Measurements from ENCODE around the gene CECR2.
A peak's percentile ranks its signal among the peaks of the same experiment; 100 is the strongest.

CECR2 gene

DNA sequence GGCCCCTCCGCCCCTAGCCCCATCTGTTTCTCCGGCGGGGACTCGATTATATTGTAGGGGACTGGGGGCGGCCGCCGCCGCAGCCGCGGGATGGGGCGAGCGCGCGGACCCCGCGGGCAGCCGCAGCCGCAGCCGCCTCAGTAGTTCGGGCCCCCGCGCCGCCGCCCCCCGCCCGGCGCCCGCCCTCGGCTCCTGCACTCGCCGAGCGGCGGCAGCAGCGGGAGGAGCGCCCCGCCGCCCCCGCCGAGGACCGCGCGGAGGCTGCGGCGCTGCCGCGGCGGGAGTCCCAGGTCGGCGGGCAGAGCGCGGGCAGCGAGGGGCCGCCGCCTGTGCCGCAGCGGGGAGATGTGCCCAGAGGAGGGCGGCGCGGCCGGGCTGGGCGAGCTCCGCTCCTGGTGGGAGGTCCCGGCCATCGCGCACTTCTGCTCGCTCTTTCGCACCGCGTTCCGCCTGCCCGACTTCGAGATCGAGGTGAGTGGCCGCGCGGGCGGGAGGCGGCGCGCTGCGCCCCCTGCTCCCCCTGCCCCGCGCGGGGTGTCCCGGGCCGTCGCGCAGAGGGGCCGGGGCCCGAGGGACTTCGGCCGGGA is at the start of gene CECR2:
CECR2 (plus strand) TSS at position 22 of the 587 bp plus-strand sequence; CDS start at position 346, 324 bp downstream.
- H3K9me3 ChIP-seq (ENCODE audit: control insufficient read depth in 2 of 2, low read length in 2 of 2) = no peaks in the 10 kb centered on the region
- H3K4me1 ChIP-seq (ENCODE audit: control insufficient read depth in 2 of 2, insufficient read depth in 2 of 2, low read length in 2 of 2) = peaks cover 0 to 4% of the 10 kb centered on the region in 2 donors
- peak within 1 kb of the TSS in 1 of 2 donors; percentile 26 for H3K9ac ChIP-seq (ENCODE audit: low read depth in 1 of 2, low read length in 2 of 2)
- no peaks in the 10 kb centered on the region for H3K36me3 ChIP-seq (ENCODE audit: control insufficient read depth in 2 of 2, insufficient read depth in 2 of 2, low read length in 2 of 2)
- H3K27me3 ChIP-seq (ENCODE audit: control insufficient read depth in 2 of 2, insufficient read depth in 2 of 2, low read length in 2 of 2) = peaks cover 32 to 50% of the 10 kb centered on the region in 2 donors
- peak within 1 kb of the TSS; percentile 39 to 57 for H3K4me3 ChIP-seq (ENCODE audit: low read length in 2 of 2)
- H3K27ac ChIP-seq (ENCODE audit: low read depth in 2 of 2, low read length in 2 of 2) = no peak within 1 kb of the TSS

DNA sequence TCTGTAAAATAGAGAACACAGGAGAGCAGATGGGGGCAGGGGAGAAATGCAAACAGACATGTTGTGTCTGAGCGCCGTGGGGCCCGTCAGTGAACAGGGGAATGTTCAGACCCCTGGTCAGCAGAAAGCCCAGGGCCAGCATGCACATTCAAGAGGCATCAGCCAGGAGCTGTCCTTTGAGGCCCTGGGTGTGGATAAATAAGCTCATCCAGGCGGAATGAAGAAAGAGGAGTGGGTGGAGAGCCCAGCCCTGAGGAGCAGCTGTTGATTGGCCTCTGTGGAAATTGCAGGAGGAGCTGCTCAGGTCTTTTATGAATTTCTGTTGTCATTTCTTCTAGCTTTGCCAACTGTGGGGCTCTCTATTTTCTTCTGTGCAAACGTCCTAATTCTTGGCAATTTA is 49.7 kb upstream of the CECR2 start:
- H3K36me3 ChIP-seq (ENCODE audit: control insufficient read depth in 2 of 2, insufficient read depth in 2 of 2, low read length in 2 of 2) = no peaks in the 10 kb centered on the region

DNA sequence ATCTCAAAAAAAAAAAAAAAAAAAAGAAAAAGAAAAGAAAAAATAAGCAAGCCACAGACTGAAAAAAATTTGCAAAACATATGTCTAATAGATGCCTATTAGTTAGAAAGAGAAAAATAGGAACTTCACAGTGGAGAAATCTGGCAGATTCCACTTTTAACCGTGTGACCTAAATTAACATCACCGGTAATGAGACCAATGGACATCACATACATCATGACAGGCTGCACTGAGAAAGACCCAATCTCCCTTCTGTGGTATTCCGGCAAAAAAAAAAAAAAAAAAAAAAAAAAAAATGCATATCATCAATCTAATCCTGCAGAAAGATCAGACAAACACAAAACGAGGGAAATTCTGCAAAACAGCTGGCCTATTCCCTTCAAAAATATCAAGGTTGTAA is 46.7 kb upstream of the CECR2 start:
- Histone ChIP-seq H3K4me3 (ENCODE audit: low read length in 2 of 2) (no peak overlapping the region), H3K27me3 (ENCODE audit: control insufficient read depth in 2 of 2, insufficient read depth in 2 of 2, low read length in 2 of 2) (no peaks in the 10 kb centered on the region), H3K4me1 (ENCODE audit: control insufficient read depth in 2 of 2, insufficient read depth in 2 of 2, low read length in 2 of 2) (no peaks in the 10 kb centered on the region), H3K36me3 (ENCODE audit: control insufficient read depth in 2 of 2, insufficient read depth in 2 of 2, low read length in 2 of 2) (no peaks in the 10 kb centered on the region), H3K27ac (ENCODE audit: low read depth in 2 of 2, low read length in 2 of 2) (no peak overlapping the region), H3K9ac (ENCODE audit: low read depth in 1 of 2, low read length in 2 of 2) (no peak overlapping the region), H3K9me3 (ENCODE audit: control insufficient read depth in 2 of 2, low read length in 2 of 2) (no peaks in the 10 kb centered on the region)

More for the DNA sequence above, 49.7 kb upstream of the CECR2 start:
- H3K9ac ChIP-seq (ENCODE audit: low read depth in 1 of 2, low read length in 2 of 2) = no peak overlapping the region
- H3K4me3 ChIP-seq (ENCODE audit: low read length in 2 of 2) = no peak overlapping the region
- H3K4me1 ChIP-seq (ENCODE audit: control insufficient read depth in 2 of 2, insufficient read depth in 2 of 2, low read length in 2 of 2) = no peaks in the 10 kb centered on the region
- H3K9me3 ChIP-seq (ENCODE audit: control insufficient read depth in 2 of 2, low read length in 2 of 2) = no peaks in the 10 kb centered on the region
- H3K27me3 ChIP-seq (ENCODE audit: control insufficient read depth in 2 of 2, insufficient read depth in 2 of 2, low read length in 2 of 2) = no peaks in the 10 kb centered on the region
- no peak overlapping the region for H3K27ac ChIP-seq (ENCODE audit: low read depth in 2 of 2, low read length in 2 of 2)

GRCh38 chr22:17331690-17332089 is 37.6 kb upstream of the CECR2 start:
- Histone ChIP-seq H3K27ac (ENCODE audit: low read depth in 2 of 2, low read length in 2 of 2) (no peak overlapping the region), H3K27me3 (ENCODE audit: control insufficient read depth in 2 of 2, insufficient read depth in 2 of 2, low read length in 2 of 2) (no peaks in the 10 kb centered on the region), H3K4me1 (ENCODE audit: control insufficient read depth in 2 of 2, insufficient read depth in 2 of 2, low read length in 2 of 2) (no peaks in the 10 kb centered on the region), H3K4me3 (ENCODE audit: low read length in 2 of 2) (no peak overlapping the region), H3K9ac (ENCODE audit: low read depth in 1 of 2, low read length in 2 of 2) (no peak overlapping the region), H3K9me3 (ENCODE audit: control insufficient read depth in 2 of 2, low read length in 2 of 2) (no peaks in the 10 kb centered on the region), H3K36me3 (ENCODE audit: control insufficient read depth in 2 of 2, insufficient read depth in 2 of 2, low read length in 2 of 2) (no peaks in the 10 kb centered on the region)

- no peak overlapping the region for H3K27ac ChIP-seq (ENCODE audit: low read depth in 2 of 2, low read length in 2 of 2)
- H3K9me3 ChIP-seq (ENCODE audit: control insufficient read depth in 2 of 2, low read length in 2 of 2) = no peaks in the 10 kb centered on the region
- H3K4me1 ChIP-seq (ENCODE audit: control insufficient read depth in 2 of 2, insufficient read depth in 2 of 2, low read length in 2 of 2) = no peaks in the 10 kb centered on the region
- H3K36me3 ChIP-seq (ENCODE audit: control insufficient read depth in 2 of 2, insufficient read depth in 2 of 2, low read length in 2 of 2) = no peaks in the 10 kb centered on the region
- H3K4me3 ChIP-seq (ENCODE audit: low read length in 2 of 2) = no peak overlapping the region
- H3K27me3 ChIP-seq (ENCODE audit: control insufficient read depth in 2 of 2, insufficient read depth in 2 of 2, low read length in 2 of 2) = no peaks in the 10 kb centered on the region
- H3K9ac ChIP-seq (ENCODE audit: low read depth in 1 of 2, low read length in 2 of 2) = no peak overlapping the region
These were observed 37.0 kb upstream of the CECR2 start for GRCh38 chr22:17332109-17332800.

GRCh38 chr22:17334059-17334458 is 35.2 kb upstream of the CECR2 start:
- Histone ChIP-seq H3K36me3 (ENCODE audit: control insufficient read depth in 2 of 2, insufficient read depth in 2 of 2, low read length in 2 of 2) (no peaks in the 10 kb centered on the region), H3K4me3 (ENCODE audit: low read length in 2 of 2) (no peak overlapping the region), H3K27me3 (ENCODE audit: control insufficient read depth in 2 of 2, insufficient read depth in 2 of 2, low read length in 2 of 2) (no peaks in the 10 kb centered on the region), H3K9ac (ENCODE audit: low read depth in 1 of 2, low read length in 2 of 2) (no peak overlapping the region), H3K27ac (ENCODE audit: low read depth in 2 of 2, low read length in 2 of 2) (no peak overlapping the region), H3K9me3 (ENCODE audit: control insufficient read depth in 2 of 2, low read length in 2 of 2) (no peaks in the 10 kb centered on the region), H3K4me1 (ENCODE audit: control insufficient read depth in 2 of 2, insufficient read depth in 2 of 2, low read length in 2 of 2) (no peaks in the 10 kb centered on the region)

DNA sequence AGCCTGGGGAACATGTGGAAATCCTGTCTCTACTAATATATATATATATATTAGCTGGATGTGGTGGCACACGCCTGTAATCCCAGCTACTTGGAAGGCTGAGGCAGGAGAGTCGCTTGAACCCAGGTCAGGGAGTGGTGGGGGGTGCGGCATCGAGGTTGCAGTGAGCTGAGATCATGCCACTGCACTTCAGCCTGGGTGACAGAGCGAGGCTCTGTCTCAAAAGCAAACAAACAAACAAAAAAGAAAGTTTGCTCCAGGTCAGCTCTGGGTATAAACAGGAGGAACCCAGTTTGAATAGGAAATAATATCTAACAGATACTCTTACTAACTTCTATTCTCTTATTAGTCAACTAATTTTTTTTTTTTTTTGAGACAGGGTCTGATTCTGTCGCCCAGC is 34.3 kb upstream of the CECR2 start:
- no peaks in the 10 kb centered on the region for H3K4me1 ChIP-seq (ENCODE audit: control insufficient read depth in 2 of 2, insufficient read depth in 2 of 2, low read length in 2 of 2)
- no peak overlapping the region for H3K4me3 ChIP-seq (ENCODE audit: low read length in 2 of 2)
- H3K36me3 ChIP-seq (ENCODE audit: control insufficient read depth in 2 of 2, insufficient read depth in 2 of 2, low read length in 2 of 2) = no peaks in the 10 kb centered on the region
- no peaks in the 10 kb centered on the region for H3K9me3 ChIP-seq (ENCODE audit: control insufficient read depth in 2 of 2, low read length in 2 of 2)
- no peak overlapping the region for H3K27ac ChIP-seq (ENCODE audit: low read depth in 2 of 2, low read length in 2 of 2)
- H3K9ac ChIP-seq (ENCODE audit: low read depth in 1 of 2, low read length in 2 of 2) = no peak overlapping the region
- H3K27me3 ChIP-seq (ENCODE audit: control insufficient read depth in 2 of 2, insufficient read depth in 2 of 2, low read length in 2 of 2) = no peaks in the 10 kb centered on the region

DNA sequence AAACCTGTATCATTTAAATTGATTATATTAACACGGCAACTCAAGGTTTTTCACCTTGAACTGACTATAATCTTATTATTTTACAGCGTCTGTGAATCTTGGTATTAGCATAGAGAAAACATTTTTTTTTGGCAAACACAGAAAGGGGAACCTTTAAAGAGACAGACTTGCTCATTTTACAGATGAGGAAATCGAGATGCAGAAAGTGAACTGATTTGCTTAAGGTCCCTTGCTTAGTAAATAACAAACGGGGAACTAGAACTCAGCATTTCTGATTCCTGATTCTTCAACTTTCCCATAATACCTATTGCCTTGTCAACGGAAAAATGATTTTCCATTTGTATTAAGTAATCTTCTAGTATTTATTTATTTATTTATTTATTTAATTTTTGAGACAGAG is 33.2 kb upstream of the CECR2 start:
- no peaks in the 10 kb centered on the region for H3K4me1 ChIP-seq (ENCODE audit: control insufficient read depth in 2 of 2, insufficient read depth in 2 of 2, low read length in 2 of 2)
- H3K9ac ChIP-seq (ENCODE audit: low read depth in 1 of 2, low read length in 2 of 2) = no peak overlapping the region
- no peaks in the 10 kb centered on the region for H3K9me3 ChIP-seq (ENCODE audit: control insufficient read depth in 2 of 2, low read length in 2 of 2)
- H3K36me3 ChIP-seq (ENCODE audit: control insufficient read depth in 2 of 2, insufficient read depth in 2 of 2, low read length in 2 of 2) = no peaks in the 10 kb centered on the region
- H3K4me3 ChIP-seq (ENCODE audit: low read length in 2 of 2) = no peak overlapping the region
- no peaks in the 10 kb centered on the region for H3K27me3 ChIP-seq (ENCODE audit: control insufficient read depth in 2 of 2, insufficient read depth in 2 of 2, low read length in 2 of 2)
- no peak overlapping the region for H3K27ac ChIP-seq (ENCODE audit: low read depth in 2 of 2, low read length in 2 of 2)

DNA sequence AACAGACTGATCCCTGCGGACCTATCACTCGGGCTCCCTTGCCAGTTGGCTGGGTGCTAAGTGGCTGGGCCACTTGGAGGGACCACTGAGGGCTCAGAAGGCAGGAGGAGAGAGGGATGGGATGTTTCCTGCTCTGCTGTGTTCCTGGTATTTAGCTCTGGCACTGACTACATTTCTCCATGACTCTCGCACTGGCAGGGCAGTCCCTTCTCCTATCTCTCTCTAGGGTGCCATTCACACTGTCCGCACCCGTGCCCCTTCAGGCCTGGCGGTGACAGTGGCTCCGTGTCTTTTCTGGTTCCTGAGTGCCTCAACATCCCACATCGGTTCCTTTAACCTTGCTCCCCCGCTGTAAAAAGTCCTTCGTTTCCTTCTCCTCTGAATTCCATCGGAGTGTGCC is 31.6 kb upstream of the CECR2 start:
- Histone ChIP-seq H3K27me3 (ENCODE audit: control insufficient read depth in 2 of 2, insufficient read depth in 2 of 2, low read length in 2 of 2) (no peaks in the 10 kb centered on the region), H3K9ac (ENCODE audit: low read depth in 1 of 2, low read length in 2 of 2) (no peak overlapping the region), H3K4me3 (ENCODE audit: low read length in 2 of 2) (no peak overlapping the region), H3K27ac (ENCODE audit: low read depth in 2 of 2, low read length in 2 of 2) (no peak overlapping the region), H3K4me1 (ENCODE audit: control insufficient read depth in 2 of 2, insufficient read depth in 2 of 2, low read length in 2 of 2) (no peaks in the 10 kb centered on the region), H3K9me3 (ENCODE audit: control insufficient read depth in 2 of 2, low read length in 2 of 2) (no peaks in the 10 kb centered on the region), H3K36me3 (ENCODE audit: control insufficient read depth in 2 of 2, insufficient read depth in 2 of 2, low read length in 2 of 2) (no peaks in the 10 kb centered on the region)

- Histone ChIP-seq H3K4me1 (ENCODE audit: control insufficient read depth in 2 of 2, insufficient read depth in 2 of 2, low read length in 2 of 2) (no peaks in the 10 kb centered on the region), H3K4me3 (ENCODE audit: low read length in 2 of 2) (no peak overlapping the region), H3K27me3 (ENCODE audit: control insufficient read depth in 2 of 2, insufficient read depth in 2 of 2, low read length in 2 of 2) (no peaks in the 10 kb centered on the region), H3K9me3 (ENCODE audit: control insufficient read depth in 2 of 2, low read length in 2 of 2) (no peaks in the 10 kb centered on the region), H3K36me3 (ENCODE audit: control insufficient read depth in 2 of 2, insufficient read depth in 2 of 2, low read length in 2 of 2) (no peaks in the 10 kb centered on the region), H3K9ac (ENCODE audit: low read depth in 1 of 2, low read length in 2 of 2) (no peak overlapping the region), H3K27ac (ENCODE audit: low read depth in 2 of 2, low read length in 2 of 2) (no peak overlapping the region)
These were observed 30.1 kb upstream of the CECR2 start for GRCh38 chr22:17339095-17339693.
